HG03469 (cell line): ENCODE results near the gene CACNG3.
"Not testable (repeated sequence)": the region's sequence is repeated elsewhere in the genome, so short reads cannot be mapped to it uniquely, and the experiment has no call there.

Experiments used
- ATAC-seq: cut with Tn5 transposase; IDR thresholded peaks from one replicate; pipeline ENCODE4 v1.9.1; 2021; ENCODE audit warnings: mild to moderate bottlenecking, moderate library complexity, moderate number of reproducible peaks; ENCODE audit not compliant: unreplicated experiment

CACNG3 gene

DNA sequence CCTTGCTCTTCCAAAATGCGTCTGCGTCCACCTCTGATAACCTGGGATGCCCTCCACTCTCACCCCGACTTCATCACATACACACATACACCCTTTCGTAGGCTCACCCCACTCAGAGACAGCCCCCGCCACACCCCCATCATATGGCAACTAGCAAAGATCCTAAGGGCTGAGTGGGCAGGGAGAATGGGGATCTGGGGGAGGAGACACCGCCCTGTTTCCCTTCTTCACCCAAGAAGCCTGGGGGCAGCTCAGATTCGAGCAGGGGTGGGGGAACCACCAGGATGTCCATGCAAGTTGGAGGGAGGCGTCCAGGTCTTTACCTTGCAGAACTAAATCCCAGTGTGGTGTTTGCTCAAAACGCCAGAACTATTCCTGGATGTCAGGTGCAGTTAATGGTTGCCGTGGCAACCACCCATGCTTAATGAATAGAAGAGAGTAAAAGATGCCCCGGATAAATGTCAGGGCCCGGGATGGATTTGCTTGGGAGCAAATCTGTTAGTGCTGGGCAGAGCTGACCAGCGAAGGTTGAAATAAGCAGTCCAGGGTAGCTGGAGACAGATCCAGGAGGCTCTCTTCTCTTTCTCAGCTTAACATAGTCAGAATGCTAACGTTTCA is 72.8 kb downstream of the CACNG3 start:
- no peak for ATAC-seq

DNA sequence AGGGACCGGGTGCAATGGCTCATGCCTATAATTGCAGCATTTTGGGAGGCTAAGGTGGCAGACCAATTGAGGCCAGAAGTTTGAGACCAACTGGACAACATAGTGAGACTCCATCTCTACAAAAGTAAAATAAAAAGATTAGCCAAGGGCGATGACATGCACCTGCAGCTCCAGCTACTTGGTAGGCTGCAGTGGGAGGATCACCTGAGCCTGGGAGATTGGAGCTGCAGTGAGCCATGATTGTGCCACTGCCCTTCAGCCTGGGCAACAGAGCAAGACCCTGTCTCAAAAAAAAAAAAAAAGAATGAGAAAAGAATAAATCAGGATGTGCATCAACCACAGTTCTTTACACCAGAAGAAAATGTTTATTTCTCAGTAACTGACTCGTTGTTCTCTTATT is 76.0 kb downstream of the CACNG3 start:
- no peak for ATAC-seq

DNA sequence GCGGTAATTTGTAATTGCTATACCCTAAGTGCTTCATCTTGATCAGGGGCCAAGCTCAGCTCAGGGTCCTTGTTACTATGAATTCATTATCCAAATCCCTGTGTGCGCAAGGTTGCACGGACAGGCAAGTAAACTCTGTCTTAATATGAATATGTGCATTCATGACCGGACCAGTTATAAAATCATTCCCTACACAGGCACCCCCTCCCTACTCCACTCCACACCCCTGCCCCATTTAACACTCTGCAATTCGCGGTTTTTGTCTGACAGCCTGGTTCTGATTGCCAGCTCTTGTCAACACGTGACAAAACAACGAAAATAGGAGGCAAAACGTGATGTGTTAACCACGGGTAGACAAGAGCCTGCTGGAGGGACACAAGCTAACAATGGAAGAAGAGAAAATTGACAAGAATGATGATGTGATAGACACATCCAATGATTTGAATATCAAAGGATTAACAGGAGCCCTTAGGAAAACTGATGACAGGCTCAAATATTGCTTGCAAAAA is 76.5 kb downstream of the CACNG3 start:
- no peak for ATAC-seq

DNA sequence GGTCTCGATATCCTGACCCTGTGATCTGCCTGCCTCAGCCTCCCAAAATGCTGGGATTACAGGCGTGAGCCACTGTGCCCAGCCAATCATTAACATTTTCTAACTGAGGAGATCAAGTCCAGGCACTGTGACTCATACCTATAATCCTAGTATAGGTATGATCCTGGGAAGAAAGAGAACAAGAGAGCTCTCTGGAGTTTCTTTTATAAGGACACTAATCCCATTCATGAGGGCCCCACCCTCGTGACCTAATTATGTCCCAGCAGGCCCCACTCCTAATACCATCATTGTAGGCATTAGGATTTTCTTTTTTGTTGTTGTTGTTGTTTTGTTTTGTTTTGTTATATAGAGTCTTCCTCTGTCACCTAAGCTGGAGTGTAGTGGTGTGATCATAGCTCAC is 80.4 kb downstream of the CACNG3 start:
- ATAC-seq, result no peak

DNA sequence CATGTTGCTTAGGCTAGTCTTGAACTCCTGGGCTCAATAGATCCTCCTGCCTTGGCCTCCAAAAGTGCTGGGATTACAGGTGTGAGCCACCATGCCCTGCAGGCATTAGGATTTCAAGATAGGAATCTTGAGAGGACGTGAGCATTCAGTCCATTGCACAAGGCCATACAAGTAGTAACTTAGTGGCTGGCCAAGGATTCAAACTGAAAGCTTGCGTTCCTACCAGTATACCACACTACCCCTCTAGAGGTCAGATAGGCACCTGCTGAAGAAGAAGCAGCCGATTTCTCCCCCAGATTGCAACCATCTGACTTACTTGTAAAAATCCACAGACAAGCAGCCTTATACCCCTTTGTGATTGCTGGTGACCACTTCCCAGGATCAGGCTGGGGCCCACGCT is 80.9 kb downstream of the CACNG3 start:
- no peak for ATAC-seq

DNA sequence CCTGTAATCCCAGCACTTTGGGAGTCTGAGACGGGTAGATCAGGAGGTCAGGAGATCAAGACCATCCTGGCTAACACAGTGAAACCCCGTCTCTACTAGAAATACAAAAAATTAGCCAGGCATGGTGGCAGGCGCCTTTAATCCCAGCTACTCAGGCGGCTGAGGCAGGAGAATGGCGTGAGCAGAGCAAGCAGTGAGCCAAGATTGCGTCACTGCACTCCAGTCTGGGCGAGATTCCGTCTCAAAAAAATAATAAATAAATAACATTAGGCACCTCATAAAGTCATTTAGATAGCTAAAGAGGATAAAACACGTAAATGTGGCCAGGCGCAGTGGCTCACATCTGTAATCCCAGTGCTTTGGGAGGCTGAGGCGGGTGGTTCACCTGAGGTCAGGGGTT is 87.7 kb downstream of the CACNG3 start:
- not testable (repeated sequence) for ATAC-seq

DNA sequence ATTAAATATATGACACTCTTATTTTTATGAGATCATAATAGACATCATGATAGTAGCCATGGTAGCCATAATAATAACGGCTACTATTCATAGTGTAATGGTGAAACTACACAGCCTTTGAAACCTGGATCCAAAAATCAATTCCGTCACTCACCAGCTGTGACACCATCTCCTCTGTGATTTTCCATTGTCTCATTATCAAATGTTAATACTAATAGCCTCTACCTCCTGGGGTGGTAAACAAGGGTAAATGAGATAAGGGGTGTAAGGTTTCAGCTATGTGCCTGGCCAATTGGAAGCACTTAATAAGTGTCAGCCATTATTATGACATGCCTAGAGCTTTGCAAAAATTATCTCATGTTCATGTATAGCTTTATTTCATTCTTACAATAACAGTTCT is 88.6 kb downstream of the CACNG3 start:
- ATAC-seq, result no peak

DNA sequence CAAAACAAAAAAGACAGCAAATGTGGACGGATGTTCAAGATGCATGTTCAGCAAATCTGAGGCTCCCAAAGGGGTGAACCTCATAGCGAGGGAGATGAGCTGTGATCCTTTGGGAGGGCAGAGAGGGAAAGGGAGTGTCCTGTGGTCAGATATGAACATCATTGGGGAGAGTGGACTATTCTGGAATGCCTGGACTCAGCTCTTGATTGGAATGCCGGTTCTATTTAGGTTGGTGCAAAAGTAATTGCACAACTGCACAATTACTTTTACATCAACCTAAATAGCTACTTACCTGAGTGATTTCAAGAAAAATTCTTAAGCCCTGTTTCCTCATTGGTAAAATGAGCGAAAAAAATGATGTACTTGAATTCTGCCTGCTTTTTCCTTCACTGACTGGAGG is 89.6 kb downstream of the CACNG3 start:
- ATAC-seq, result no peak

DNA sequence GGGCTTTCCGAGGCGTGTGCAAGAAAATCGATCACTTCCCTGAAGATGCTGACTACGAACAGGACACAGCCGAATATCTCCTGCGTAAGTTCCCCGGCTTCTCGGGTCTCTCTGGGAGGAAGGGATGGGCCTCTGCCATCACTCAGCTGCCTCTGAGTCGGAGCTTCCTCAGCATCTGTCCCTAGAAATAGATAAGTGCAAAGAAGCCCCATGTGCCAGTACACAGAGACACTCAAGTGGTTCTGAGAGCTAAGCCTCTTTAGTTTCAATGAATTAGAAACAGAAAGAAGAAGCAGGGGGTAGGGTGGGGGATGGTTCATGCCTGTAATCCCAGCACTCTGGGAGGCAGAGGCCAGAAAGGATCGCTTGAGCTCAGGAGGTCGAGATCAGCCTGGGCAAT is 90.6 kb downstream of the CACNG3 start:
- ATAC-seq, result no peak

DNA sequence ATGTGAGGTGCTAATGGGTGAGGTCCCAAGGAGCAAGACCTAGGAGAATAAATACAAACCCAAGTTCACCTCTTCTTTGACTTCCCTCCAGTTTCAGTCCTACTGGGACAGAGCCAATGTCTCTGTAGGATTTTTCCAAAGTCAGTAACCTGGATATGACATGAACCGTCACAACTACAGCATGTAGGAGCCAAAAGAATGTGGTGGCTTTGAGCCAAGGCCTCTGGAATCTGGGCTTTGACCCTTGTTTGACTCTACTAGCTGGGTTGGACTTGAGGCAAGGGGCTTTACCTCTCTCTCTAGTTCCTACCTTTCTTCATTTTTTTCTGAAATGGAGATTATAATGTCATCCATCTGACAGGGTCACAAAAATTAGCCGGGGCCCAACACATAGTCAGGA is 91.4 kb downstream of the CACNG3 start:
- ATAC-seq, result no peak

DNA sequence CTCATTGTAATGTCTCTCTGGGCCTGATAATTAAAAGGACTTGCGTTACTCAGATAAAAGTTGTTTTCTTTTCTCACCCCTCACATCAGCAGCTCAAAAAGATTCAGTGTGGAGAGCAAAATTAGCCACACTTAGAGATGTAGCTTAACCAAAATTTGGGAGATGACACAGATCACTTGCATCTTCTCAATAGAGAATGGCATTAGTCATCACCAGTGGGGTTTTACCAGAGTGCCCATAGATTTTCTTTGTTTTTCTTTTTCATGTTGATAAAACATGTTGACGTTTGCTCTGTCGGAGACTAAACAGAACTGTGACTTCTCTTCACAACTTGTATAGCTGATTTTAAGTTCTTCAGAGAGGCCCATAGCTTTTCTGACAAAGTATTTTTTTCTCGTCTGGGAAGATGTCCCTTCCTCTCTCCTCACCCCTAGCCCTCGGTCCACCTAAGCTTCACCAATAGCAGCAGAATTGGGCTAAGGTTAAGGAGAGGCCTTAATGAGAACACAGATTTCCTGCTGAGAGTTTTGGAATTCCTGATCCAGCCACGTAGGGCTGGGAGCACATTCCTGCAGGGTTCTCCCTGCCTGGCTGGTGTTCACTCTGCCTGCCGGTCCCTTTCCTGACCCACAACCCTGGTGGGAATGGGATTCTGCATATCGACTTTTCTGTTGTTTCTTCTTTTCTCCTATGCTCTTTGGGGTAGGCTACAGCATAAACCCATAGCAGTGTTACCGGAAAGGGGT is 92.6 kb downstream of the CACNG3 start:
- no peak for ATAC-seq

DNA sequence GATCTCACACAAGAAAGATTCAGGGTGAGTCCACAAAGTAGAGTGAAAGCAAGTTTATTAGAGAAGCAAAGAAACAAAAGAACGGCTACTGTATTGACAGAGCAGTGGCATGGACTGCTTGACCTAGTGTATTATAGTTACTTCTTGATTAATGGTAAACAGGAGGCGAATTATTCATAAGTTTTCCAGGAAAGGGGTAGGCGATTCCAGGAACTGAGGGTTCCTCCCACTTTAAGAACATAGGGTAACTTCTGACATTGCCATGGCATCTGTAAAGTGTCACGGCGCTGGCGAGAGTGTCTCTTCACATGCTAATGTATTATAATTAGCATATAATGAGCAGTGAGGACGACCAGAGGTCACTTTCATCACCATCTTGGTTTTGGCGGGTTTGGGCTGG is 93.2 kb downstream of the CACNG3 start:
- ATAC-seq, result no peak

DNA sequence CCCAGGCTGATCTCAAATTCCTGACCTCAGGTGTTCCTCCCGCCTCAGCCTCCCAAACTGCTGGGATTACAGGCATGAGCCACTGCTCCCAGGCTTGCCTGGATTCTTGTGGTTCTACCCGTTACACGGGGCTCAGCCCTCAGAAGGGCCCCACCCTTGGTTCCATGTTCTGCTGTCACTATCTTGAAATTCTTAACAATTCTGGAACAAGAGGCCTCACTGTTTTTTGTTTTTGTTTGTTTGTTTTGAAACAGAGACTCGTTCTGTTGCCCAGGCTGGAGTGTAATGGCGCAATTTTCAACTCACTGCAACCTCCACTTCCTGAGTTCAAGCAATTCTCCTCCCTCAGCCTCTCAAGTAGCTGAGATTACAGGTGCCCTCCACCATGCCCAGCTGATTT is 96.6 kb downstream of the CACNG3 start:
- ATAC-seq, result no peak

DNA sequence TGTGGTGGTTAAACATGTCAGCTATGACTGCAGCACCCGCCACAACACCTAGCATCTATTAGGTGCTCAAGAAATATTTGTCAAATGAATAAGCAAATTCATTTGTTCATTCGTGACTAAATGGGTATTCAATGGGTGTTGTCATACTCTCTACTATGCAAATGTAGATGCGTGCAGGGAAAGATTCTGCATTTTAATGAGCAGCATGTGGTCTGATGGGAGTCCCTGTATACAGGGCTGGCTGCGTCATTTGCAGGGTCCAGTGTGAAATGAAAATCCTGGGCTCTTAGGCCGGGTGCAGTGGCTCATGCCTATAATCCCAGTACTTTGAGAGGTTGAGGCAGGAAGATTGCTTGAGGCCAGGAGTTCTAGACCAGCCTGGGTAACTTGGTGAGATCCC is 97.5 kb downstream of the CACNG3 start:
- ATAC-seq, result no peak

DNA sequence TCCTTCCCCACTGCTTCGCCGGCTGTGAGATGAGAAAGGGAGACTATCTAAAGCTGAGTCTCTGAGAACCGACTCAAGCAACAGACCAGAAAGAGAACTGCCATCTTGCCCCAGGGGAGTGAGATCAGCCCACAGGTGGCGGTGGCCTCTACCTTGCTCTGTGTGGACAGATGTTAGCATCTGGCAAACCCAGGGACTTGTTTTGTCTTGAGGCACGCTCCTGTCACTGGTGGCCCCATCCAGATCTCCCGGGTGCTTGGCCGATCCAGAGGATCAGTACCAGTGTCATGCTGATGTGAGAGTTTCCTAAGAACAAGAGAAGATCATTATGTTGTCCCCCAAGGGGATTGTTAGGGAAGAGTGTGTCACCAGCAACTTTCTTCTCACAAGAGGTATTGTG is 101.4 kb downstream of the CACNG3 start:
- no peak for ATAC-seq

DNA sequence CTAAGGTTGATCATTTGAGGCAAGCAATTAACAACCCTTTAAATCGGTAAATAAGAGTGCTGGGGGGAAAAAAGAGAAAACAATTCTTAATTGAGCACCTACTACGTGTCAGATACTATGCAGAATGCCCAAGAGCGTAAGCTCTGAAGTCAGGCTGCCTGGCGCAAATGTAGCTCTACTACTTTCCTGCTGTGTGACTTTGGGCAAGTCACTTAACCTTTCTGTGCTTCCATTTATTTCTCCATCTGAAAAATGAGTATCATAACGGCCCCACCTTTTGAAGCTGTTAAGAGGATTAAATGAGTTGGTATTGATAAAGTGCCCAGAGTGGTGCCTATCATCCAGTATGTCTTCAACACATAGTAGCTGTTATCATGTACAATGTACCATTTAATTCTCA is 102.0 kb downstream of the CACNG3 start:
- ATAC-seq, result no peak

DNA sequence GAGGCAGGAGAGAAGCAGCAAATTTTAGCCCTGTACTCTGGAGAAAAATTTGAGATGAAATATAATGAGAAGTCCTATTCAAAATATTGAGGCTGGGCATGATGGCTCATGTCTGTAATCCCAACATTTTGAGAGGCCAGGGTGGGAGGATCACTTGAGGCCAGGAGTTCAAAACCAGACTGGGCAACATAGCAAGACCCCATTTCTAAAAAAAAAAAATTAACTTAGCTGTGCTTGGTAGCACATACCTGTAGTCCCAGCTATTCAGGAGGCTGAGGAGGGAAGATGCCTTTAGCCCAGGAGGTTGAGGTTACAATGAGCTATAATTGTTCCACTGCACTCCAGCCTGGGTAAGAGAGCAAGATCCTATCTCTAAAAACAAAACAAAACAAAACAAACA is 103.4 kb downstream of the CACNG3 start:
- ATAC-seq, result no peak

DNA sequence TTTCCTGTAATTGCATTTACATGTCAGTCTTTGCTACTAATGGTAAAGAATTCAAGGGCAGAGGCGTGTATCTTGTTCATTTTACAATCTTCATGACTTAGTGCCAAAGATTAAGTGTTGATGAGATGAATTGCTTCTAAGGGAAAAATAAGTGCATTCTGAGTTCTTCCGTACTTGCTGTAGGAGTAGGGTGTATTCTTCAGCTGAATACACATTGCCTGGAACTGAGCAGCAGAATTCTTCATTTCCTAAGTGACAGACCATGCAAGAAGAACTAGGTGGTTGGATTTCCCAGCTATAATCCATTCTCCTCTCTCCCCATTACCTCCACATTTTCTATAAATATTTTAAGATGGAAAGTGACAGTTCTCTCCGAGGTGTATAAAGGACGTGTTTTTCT is 104.8 kb downstream of the CACNG3 start:
- no peak for ATAC-seq

DNA sequence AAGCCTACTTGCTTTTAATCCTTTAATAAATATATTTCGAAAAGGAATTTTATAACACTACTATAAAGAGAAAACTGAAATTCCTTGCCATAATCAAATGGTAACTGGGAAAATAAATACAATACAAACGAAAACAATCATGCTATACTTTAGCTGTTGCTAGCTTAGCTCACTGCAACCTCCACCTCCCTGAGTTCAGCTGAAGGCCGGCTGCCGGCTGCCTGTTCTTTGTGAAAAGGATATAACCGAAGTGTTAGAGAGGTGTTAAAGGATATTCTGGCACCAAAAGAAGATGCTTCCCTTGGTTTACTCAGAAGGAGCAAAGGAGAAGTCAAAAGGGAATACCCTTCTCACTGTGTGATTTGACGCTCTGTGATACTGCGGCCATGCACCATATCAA is 108.5 kb downstream of the CACNG3 start:
- no peak for ATAC-seq

DNA sequence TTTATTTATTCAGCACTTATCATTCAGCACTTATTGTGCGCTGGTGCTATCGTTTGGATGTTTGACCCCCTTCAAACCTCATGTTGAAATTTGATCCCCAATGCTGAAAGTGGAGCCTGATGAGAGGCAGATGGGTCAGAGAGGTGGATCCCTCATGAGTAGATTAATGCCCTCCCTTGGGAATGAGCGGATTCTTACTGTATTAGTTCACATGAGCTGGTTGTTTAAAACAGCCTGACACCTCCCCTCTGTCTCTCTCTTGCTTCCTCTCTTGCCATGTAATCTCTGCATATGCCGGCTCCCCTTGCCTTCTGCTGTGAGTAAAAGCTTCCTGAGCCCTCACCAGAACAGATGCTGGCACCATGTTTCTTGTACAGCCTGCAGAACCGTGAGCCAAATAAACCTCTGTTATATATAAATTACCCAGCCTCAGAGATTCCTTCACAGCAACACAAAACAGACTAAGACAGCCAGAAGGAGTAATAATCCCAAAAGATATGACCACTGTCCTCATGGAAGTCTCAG is 111.1 kb downstream of the CACNG3 start:
- no peak for ATAC-seq

DNA sequence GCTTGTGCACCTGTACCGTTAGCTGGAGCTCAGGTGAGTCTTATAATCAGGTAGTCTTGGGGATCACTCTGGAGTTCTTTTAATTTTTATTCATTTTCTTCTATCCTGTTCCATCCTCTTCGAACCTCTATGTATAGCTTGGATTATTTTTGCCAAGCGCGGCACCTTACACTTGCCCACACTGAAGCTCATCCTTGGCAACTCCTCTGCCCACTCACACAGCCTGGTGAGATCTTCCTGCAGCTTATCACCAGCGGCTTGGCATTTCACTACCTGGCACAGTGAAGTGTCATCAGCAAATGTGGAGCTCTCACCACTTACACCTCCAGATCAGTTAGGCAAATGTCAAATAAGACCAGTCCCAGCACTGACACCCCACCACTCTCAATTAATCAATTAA is 116.7 kb downstream of the CACNG3 start:
- ATAC-seq, result no peak

DNA sequence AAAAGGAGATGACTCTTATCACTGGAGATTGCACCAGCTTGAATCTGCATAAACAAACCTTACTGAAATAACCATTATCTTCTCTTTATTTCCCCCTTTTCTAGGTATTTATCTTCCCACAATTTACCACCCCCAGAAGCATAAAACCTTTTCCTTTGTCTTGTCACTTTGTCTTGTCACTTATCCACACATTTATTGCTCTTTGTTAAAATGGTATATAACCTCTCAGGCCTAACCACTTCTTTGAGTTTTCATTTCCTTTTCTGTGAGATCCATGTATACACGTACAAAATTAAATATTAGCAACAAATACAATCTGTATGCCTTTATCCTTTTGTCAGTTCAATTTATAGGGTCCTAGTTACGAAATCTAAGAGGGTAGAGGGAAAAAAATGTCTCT is 122.9 kb downstream of the CACNG3 start:
- ATAC-seq, result no peak
